ENCODE results near the gene POMT2.

DNA sequence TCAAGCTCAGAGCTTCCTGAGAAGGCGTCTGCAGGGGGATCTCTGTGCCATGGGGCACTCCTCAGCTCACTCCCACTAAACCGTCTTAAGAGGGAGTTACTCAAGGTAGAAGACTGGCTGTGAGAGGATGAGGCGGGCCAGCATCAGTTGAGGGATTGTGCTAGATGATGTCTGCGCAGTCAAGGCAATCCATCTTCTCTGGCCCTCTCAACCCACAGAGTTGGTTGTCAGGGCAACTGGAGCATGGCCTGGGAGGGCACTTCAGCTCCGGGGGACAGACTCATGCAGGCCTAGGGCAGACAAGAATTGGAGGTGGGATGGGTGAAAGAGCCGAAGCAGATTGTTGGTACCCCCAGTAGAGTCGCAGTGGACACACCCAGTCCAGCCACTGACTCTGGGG, 9.2 kb upstream of the POMT2 start:
- TF ChIP-seq POLR2A (IDR thresholded peaks at IDR 0.05) = no peak
- TF ChIP-seq, protein P1, sequence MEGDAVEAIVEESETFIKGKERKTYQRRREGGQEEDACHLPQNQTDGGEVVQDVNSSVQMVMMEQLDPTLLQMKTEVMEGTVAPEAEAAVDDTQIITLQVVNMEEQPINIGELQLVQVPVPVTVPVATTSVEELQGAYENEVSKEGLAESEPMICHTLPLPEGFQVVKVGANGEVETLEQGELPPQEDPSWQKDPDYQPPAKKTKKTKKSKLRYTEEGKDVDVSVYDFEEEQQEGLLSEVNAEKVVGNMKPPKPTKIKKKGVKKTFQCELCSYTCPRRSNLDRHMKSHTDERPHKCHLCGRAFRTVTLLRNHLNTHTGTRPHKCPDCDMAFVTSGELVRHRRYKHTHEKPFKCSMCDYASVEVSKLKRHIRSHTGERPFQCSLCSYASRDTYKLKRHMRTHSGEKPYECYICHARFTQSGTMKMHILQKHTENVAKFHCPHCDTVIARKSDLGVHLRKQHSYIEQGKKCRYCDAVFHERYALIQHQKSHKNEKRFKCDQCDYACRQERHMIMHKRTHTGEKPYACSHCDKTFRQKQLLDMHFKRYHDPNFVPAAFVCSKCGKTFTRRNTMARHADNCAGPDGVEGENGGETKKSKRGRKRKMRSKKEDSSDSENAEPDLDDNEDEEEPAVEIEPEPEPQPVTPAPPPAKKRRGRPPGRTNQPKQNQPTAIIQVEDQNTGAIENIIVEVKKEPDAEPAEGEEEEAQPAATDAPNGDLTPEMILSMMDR (IDR thresholded peaks at IDR 0.05) = no peak
- no peak for TF ChIP-seq EP300 (IDR thresholded peaks at IDR 0.05)
